Mucosa of rectum (tissue), 2 donors: Measurements from ENCODE around the gene STUM.

ENCODE experiments used
- H3K27ac ChIP-seq, 2 donors: one replicate each; pipeline ENCODE4 v1.7.0; 2013; ENCODE audit warnings: inconsistent platforms in 2 of 2, low read depth in 2 of 2, low read length in 2 of 2
- H3K27me3 ChIP-seq, 2 donors: one replicate each; pipeline ENCODE4 v1.7.0; 2013; ENCODE audit warnings: low read length in 2 of 2; ENCODE audit not compliant: control insufficient read depth in 2 of 2, insufficient read depth in 2 of 2
- H3K36me3 ChIP-seq, 2 donors: one replicate each; pipeline ENCODE4 v1.7.0; 2013; ENCODE audit warnings: low read length in 2 of 2; ENCODE audit not compliant: control insufficient read depth in 2 of 2, insufficient read depth in 2 of 2
- H3K4me1 ChIP-seq, 2 donors: one replicate each; pipeline ENCODE4 v1.7.0; 2013; ENCODE audit warnings: low read length in 2 of 2, mild to moderate bottlenecking in 1 of 2; ENCODE audit not compliant: control insufficient read depth in 2 of 2, insufficient read depth in 2 of 2
- H3K4me3 ChIP-seq, 2 donors: one replicate each; pipeline ENCODE4 v1.7.0; 2013; ENCODE audit warnings: low read length in 2 of 2
- H3K9ac ChIP-seq, 2 donors: one replicate each; pipeline ENCODE4 v1.7.0; 2013; ENCODE audit warnings: low read length in 2 of 2, low read depth in 1 of 2, mild to moderate bottlenecking in 1 of 2
- H3K9me3 ChIP-seq, 2 donors: one replicate each; pipeline ENCODE4 v1.7.0; 2013; ENCODE audit warnings: low read length in 2 of 2; ENCODE audit not compliant: control insufficient read depth in 2 of 2
- donor health status: healthy.
- donor health status: Normal muscosa, but diverticular disease.

Gene STUM

GRCh38 chr1:226532553-226532952 is 16.0 kb upstream of the STUM start:
- H3K36me3 ChIP-seq = no peaks in the 10 kb centered on the region
- H3K27me3 ChIP-seq = no peaks in the 10 kb centered on the region
- H3K27ac ChIP-seq = no peak overlapping the region
- no peak overlapping the region for H3K4me3 ChIP-seq
- H3K9me3 ChIP-seq = no peaks in the 10 kb centered on the region
- H3K4me1 ChIP-seq = peaks cover 0 to under 1% of the 10 kb centered on the region in 2 donors
- no peak overlapping the region for H3K9ac ChIP-seq

GRCh38 chr1:226533220-226533619 is 15.3 kb upstream of the STUM start:
- H3K27me3 ChIP-seq = no peaks in the 10 kb centered on the region
- H3K36me3 ChIP-seq = no peaks in the 10 kb centered on the region
- H3K27ac ChIP-seq = no peak overlapping the region
- no peak overlapping the region for H3K9ac ChIP-seq
- peaks cover 0 to 5% of the 10 kb centered on the region in 2 donors for H3K4me1 ChIP-seq
- no peak overlapping the region for H3K4me3 ChIP-seq
- H3K9me3 ChIP-seq = no peaks in the 10 kb centered on the region

- no peak overlapping the region for H3K9ac ChIP-seq
- H3K9me3 ChIP-seq = no peaks in the 10 kb centered on the region
- H3K36me3 ChIP-seq = no peaks in the 10 kb centered on the region
- H3K4me1 ChIP-seq = peaks cover 0 to 5% of the 10 kb centered on the region in 2 donors
- no peak overlapping the region for H3K4me3 ChIP-seq
- H3K27me3 ChIP-seq = no peaks in the 10 kb centered on the region
- no peak overlapping the region for H3K27ac ChIP-seq
Measured at GRCh38 chr1:226534098-226534497, 14.5 kb upstream of the STUM start.

- H3K9me3 ChIP-seq = no peaks in the 10 kb centered on the region
- no peaks in the 10 kb centered on the region for H3K27me3 ChIP-seq
- H3K36me3 ChIP-seq = no peaks in the 10 kb centered on the region
- no peak overlapping the region for H3K4me3 ChIP-seq
- H3K27ac ChIP-seq = no peak overlapping the region
- peaks cover 0 to 5% of the 10 kb centered on the region in 2 donors for H3K4me1 ChIP-seq
- no peak overlapping the region for H3K9ac ChIP-seq
Measured at GRCh38 chr1:226534645-226535044, 13.9 kb upstream of the STUM start.

- H3K4me3 ChIP-seq = no peak overlapping the region
- peaks cover 0 to 5% of the 10 kb centered on the region in 2 donors for H3K4me1 ChIP-seq
Measured at GRCh38 chr1:226535666-226536065, 12.9 kb upstream of the STUM start.

GRCh38 chr1:226541231-226541630 is 7.3 kb upstream of the STUM start:
- Histone ChIP-seq H3K27me3 (no peaks in the 10 kb centered on the region), H3K27ac (no peak overlapping the region), H3K9ac (no peak overlapping the region)

More at GRCh38 chr1:226535666-226536065, 12.9 kb upstream of the STUM start:
- H3K36me3 ChIP-seq = no peaks in the 10 kb centered on the region
- H3K27me3 ChIP-seq = no peaks in the 10 kb centered on the region
- H3K27ac ChIP-seq = no peak overlapping the region
- no peak overlapping the region for H3K9ac ChIP-seq
- no peaks in the 10 kb centered on the region for H3K9me3 ChIP-seq

GRCh38 chr1:226541631-226542622 is 6.6 kb upstream of the STUM start:
- Histone ChIP-seq H3K27me3 (no peaks in the 10 kb centered on the region), H3K4me3 (no peak overlapping the region), H3K4me1 (peaks cover 3 to 20% of the 10 kb centered on the region in 2 donors), H3K9ac (no peak overlapping the region), H3K36me3 (no peaks in the 10 kb centered on the region), H3K9me3 (no peaks in the 10 kb centered on the region), H3K27ac (no peak overlapping the region)

More at GRCh38 chr1:226541231-226541630, 7.3 kb upstream of the STUM start:
- H3K4me3 ChIP-seq = no peak overlapping the region
- peaks cover 3 to 20% of the 10 kb centered on the region in 2 donors for H3K4me1 ChIP-seq
- no peaks in the 10 kb centered on the region for H3K36me3 ChIP-seq
- no peaks in the 10 kb centered on the region for H3K9me3 ChIP-seq

- peaks cover 5 to 18% of the 10 kb centered on the region in 2 donors for H3K4me1 ChIP-seq
- H3K9ac ChIP-seq = no peak overlapping the region
- peak overlapping the region in 1 of 2 donors; percentile 6 for H3K27ac ChIP-seq
Measured at GRCh38 chr1:226542623-226543103, 5.9 kb upstream of the STUM start.

GRCh38 chr1:226545836-226546596 is 2.5 kb upstream of the STUM start:
- Histone ChIP-seq H3K9ac (no peak overlapping the region), H3K36me3 (no peaks in the 10 kb centered on the region), H3K27ac (no peak overlapping the region), H3K4me3 (no peak overlapping the region), H3K4me1 (peaks cover 30 to 37% of the 10 kb centered on the region in 2 donors), H3K27me3 (peaks cover 3 to 10% of the 10 kb centered on the region in 2 donors), H3K9me3 (no peaks in the 10 kb centered on the region)

More at GRCh38 chr1:226542623-226543103, 5.9 kb upstream of the STUM start:
- Histone ChIP-seq H3K27me3 (no peaks in the 10 kb centered on the region), H3K4me3 (no peak overlapping the region), H3K36me3 (no peaks in the 10 kb centered on the region), H3K9me3 (no peaks in the 10 kb centered on the region)

- Histone ChIP-seq H3K9me3 (no peaks in the 10 kb centered on the region), H3K4me3 (no peak overlapping the region), H3K27ac (no peak overlapping the region), H3K27me3 (peaks cover 3 to 10% of the 10 kb centered on the region in 2 donors), H3K9ac (no peak overlapping the region), H3K36me3 (no peaks in the 10 kb centered on the region), H3K4me1 (peaks cover 30 to 34% of the 10 kb centered on the region in 2 donors)
Measured at GRCh38 chr1:226546926-226547325, 1.6 kb upstream of the STUM start.
